C4-2B (cell line): ENCODE measurements around the gene IDUA.

Source experiments
- CTCF ChIP-seq: fragments of 450-650 bp; conservative IDR thresholded peaks from 2 replicates; pipeline ENCODE4 v1.5.1; 2017; ENCODE audit warnings: mild to moderate bottlenecking
- ZFX ChIP-seq: fragments of 450-650 bp; IDR thresholded peaks from 2 replicates; pipeline ENCODE4 v1.6.1; 2017

- no peak for TF ChIP-seq CTCF
- no peak for TF ChIP-seq ZFX
These were observed 17.2 kb downstream of the IDUA start for GRCh38 chr4:1004071-1004418.
